DMS153 treated with DMSO at 0.1 percent for 48 hours (cell line): ENCODE results near the gene TIGD2.
"Not testable (repeated sequence)": the region's sequence is repeated elsewhere in the genome, so short reads cannot be mapped to it uniquely, and the experiment has no call there.

ENCODE experiments used
- DNase-seq: peaks from one replicate; lab custom pipeline; 2025; ENCODE audit not compliant: unreplicated experiment; lab: John Stamatoyannopoulos, UW

TIGD2 gene

GRCh38 chr4:89119166-89119565 is 7.8 kb downstream of the TIGD2 start:
- DNase-seq = no peak

GRCh38 chr4:89119836-89120235 is 8.5 kb downstream of the TIGD2 start:
- no peak for DNase-seq

- DNase-seq = no peak
Measured at GRCh38 chr4:89121387-89122068, 10.2 kb downstream of the TIGD2 start.

- no peak for DNase-seq
Measured at GRCh38 chr4:89123451-89123851, 12.1 kb downstream of the TIGD2 start.

- no peak for DNase-seq
Measured at GRCh38 chr4:89125901-89126782, 14.8 kb downstream of the TIGD2 start.

- no peak for DNase-seq
Measured at GRCh38 chr4:89129080-89129640, 17.8 kb downstream of the TIGD2 start.

GRCh38 chr4:89134775-89135319 is 23.5 kb downstream of the TIGD2 start:
- no peak for DNase-seq

- DNase-seq = no peak
Measured at GRCh38 chr4:89136525-89136924, 25.2 kb downstream of the TIGD2 start.

- no peak for DNase-seq
Measured at GRCh38 chr4:89137231-89137630, 25.9 kb downstream of the TIGD2 start.

GRCh38 chr4:89137695-89138094 is 26.4 kb downstream of the TIGD2 start:
- DNase-seq = no peak

- DNase-seq = no peak
Measured at GRCh38 chr4:89140168-89140759, 28.9 kb downstream of the TIGD2 start.

GRCh38 chr4:89142691-89143669 is 31.6 kb downstream of the TIGD2 start:
- DNase-seq = no peak

GRCh38 chr4:89144652-89145051 is 33.3 kb downstream of the TIGD2 start:
- DNase-seq = not testable (repeated sequence)

- no peak for DNase-seq
Measured at GRCh38 chr4:89146196-89146595, 34.9 kb downstream of the TIGD2 start.

GRCh38 chr4:89152972-89153371 is 41.6 kb downstream of the TIGD2 start:
- DNase-seq = no peak

GRCh38 chr4:89156174-89156914 is 45.0 kb downstream of the TIGD2 start:
- no peak for DNase-seq

- no peak for DNase-seq
Measured at GRCh38 chr4:89157488-89158024, 46.2 kb downstream of the TIGD2 start.

- peak; percentile 43 for DNase-seq
Measured at GRCh38 chr4:89158884-89159503, 47.7 kb downstream of the TIGD2 start.

GRCh38 chr4:89160806-89161205 is 49.5 kb downstream of the TIGD2 start:
- no peak for DNase-seq
